GM21737 (cell line): ENCODE data around the gene PRR9.

Source experiments
- ATAC-seq: cut with Tn5 transposase; IDR thresholded peaks from one replicate; pipeline ENCODE4 v1.9.1; 2021; ENCODE audit warnings: mild to moderate bottlenecking, moderate library complexity; ENCODE audit not compliant: unreplicated experiment

PRR9 gene

DNA sequence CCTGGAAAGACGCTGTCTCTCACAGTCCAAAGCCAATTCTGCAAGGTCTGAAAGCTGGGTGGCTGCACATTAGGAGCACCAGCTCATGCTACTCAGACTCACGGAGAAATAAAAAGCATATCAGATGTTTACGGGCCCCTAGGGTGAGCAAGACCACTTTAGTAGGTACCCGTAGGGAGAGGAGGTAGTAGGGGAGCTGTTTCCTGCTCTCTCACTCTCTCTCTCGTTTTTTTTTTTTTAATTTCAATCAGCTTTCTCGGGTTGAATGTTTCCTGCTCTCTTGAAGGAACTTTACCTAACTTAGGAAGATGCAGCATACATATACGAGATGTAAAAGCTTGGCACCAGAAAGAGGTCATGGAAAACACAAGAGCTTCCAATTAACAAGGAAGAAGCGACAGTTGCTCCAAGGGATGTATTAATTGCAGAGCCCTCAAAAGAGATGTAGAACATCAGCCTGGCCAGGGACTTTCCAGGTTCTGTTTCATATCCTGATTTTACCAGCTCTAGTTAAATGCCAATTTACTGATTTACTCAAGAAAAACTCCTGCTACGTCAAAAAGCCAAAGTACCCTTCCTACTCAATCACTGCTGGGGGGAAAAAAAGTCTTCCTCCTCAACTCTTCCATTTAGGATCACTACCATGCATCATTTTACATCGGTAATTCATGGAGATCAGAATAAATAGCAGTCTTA is 45.2 kb downstream of the PRR9 start:
- no peak for ATAC-seq

DNA sequence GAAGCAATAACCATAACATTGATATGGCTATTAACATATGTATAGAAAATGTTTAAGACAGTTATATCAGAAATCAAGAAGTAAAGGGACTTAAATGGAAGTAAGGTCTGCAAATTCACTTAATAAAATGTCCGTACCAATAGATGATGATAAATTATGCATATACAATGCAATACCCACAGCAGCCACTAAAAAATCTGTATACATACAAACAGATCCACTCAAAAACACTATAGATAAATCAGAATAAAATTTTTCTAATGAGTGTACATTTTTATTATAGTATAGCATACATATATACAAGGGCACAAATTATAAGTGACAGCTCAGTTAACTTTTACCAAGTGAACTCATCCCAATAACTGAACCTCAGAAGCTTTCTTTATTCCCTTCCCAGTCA is 48.1 kb downstream of the PRR9 start:
- ATAC-seq: no peak
